ENCODE measurements around the gene ZEB2. TPM values are rescaled to one million over a fixed set of nuclear protein-coding genes. Genes with fewer than 3 reads are reported as not detected.
A peak's percentile ranks its signal among the peaks of the same experiment; 100 is the strongest.

ZEB2 gene
- total RNA-seq, 6 experiments from 2014 or later, result 13.5 to 35.9 (median 21.7) TPM

- H3K4me3 ChIP-seq, result no peak overlapping the region
- no peaks in the 10 kb centered on the region for H3K27me3 ChIP-seq
- no peak for ATAC-seq
- no peak overlapping the region for H3K27ac ChIP-seq
- TF ChIP-seq CTCF (IDR thresholded peaks at IDR 0.05) (no peak), POLR2A (IDR thresholded peaks at IDR 0.05) (no peak)
- intact Hi-C loops (cut with DNase I), result no loop called here
- no peaks in the 10 kb centered on the region for H3K36me3 ChIP-seq
- no peak for DNase-seq
- no peaks in the 10 kb centered on the region for H3K4me1 ChIP-seq
- no peaks in the 10 kb centered on the region for H3K9me3 ChIP-seq
- WGBS (ENCODE audit: insufficient coverage, low coverage, low lambda C conversion rate, missing lambda C conversion rate), result 48% methylated on average over 3 of the region's 3 CpGs
Observed at GRCh38 chr2:144446136-144446535, 73.8 kb downstream of the ZEB2 start.

GRCh38 chr2:144445196-144445595, 74.7 kb downstream of the ZEB2 start:
- H3K27ac ChIP-seq, result no peak overlapping the region
- intact Hi-C loops (cut with DNase I), result no loop called here
- ATAC-seq, result no peak

GRCh38 chr2:144443837-144444817, 75.8 kb downstream of the ZEB2 start:
- Histone ChIP-seq H3K27ac (peak overlapping the region in 1 of 3 donors; percentile 17), H3K36me3 (no peaks in the 10 kb centered on the region), H3K27me3 (no peaks in the 10 kb centered on the region), H3K4me1 (no peaks in the 10 kb centered on the region), H3K4me3 (no peak overlapping the region), H3K9me3 (no peaks in the 10 kb centered on the region)
- TF ChIP-seq CTCF (IDR thresholded peaks at IDR 0.05) (no peak), POLR2A (IDR thresholded peaks at IDR 0.05) (no peak)
- no peak for DNase-seq
- no peak for ATAC-seq
- whole genome bisulfite sequencing (ENCODE audit: insufficient coverage, low coverage, low lambda C conversion rate, missing lambda C conversion rate), result 34% methylated on average over 6 of the region's 6 CpGs
- intact Hi-C loops (cut with DNase I), result no loop called here

More at GRCh38 chr2:144445196-144445595, 74.7 kb downstream of the ZEB2 start:
- no peak for DNase-seq
- H3K27me3 ChIP-seq, result no peaks in the 10 kb centered on the region
- WGBS (ENCODE audit: insufficient coverage, low coverage, low lambda C conversion rate, missing lambda C conversion rate), result 50% methylated on average over 1 of the region's 1 CpG
- no peaks in the 10 kb centered on the region for H3K4me1 ChIP-seq
- no peaks in the 10 kb centered on the region for H3K9me3 ChIP-seq
- H3K36me3 ChIP-seq, result no peaks in the 10 kb centered on the region
- H3K4me3 ChIP-seq, result no peak overlapping the region
- TF ChIP-seq CTCF (IDR thresholded peaks at IDR 0.05) (no peak), POLR2A (IDR thresholded peaks at IDR 0.05) (no peak)

- WGBS (ENCODE audit: insufficient coverage, low coverage, low lambda C conversion rate, missing lambda C conversion rate), result 26% methylated on average over 2 of the region's 2 CpGs
- DNase-seq (no peak), ATAC-seq (peak in 1 of 4 donors; percentile 16)
- intact Hi-C loops (cut with DNase I), result no loop called here
- Histone ChIP-seq H3K4me3 (no peak overlapping the region), H3K36me3 (no peaks in the 10 kb centered on the region), H3K9me3 (no peaks in the 10 kb centered on the region), H3K27me3 (no peaks in the 10 kb centered on the region), H3K27ac (peak overlapping the region in 2 of 3 donors; percentile 7 to 29), H3K4me1 (no peaks in the 10 kb centered on the region)
- TF ChIP-seq POLR2A (IDR thresholded peaks at IDR 0.05), result no peak
- no peak for TF ChIP-seq CTCF (IDR thresholded peaks at IDR 0.05)
Observed at GRCh38 chr2:144441711-144442141, 78.2 kb downstream of the ZEB2 start.
